ENCODE results near the gene STK32B.

Gene STK32B

DNA sequence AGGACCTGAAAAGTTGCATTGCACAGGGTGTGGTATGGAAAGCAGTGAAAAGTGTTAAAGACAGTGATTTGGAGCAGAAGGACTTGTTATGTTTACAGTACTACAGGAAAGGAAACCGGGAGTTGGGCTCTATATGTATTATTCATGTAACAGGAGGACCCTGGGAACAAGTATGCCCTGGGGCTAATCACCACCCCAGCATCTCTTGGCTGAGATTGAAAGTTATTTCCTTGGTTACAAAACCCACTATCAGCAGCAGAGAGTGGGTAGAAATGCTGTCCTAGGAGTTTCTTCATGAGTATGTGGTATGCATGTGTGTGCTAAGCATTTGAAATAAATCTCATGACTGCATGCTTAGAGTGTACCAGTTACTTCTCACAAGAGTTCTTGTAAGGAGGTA, 46.9 kb downstream of the STK32B start:
- no peaks in the 10 kb centered on the region for H3K4me1 ChIP-seq (ENCODE audit: control insufficient read depth, insufficient read depth, low read length)
- no peaks in the 10 kb centered on the region for H3K9me3 ChIP-seq (ENCODE audit: control insufficient read depth in 2 of 2, low read length in 2 of 2)
- H3K4me3 ChIP-seq (ENCODE audit: low read length in 2 of 2), result no peak overlapping the region
- no peaks in the 10 kb centered on the region for H3K27me3 ChIP-seq (ENCODE audit: control insufficient read depth in 1 of 2, insufficient read depth in 2 of 2, low read length in 2 of 2)
- no peaks in the 10 kb centered on the region for H3K36me3 ChIP-seq (ENCODE audit: control insufficient read depth in 2 of 2, insufficient read depth in 2 of 2, low read length in 2 of 2)
- H3K9ac ChIP-seq (ENCODE audit: low read length in 2 of 2), result no peak overlapping the region
- no peak overlapping the region for H3K27ac ChIP-seq (ENCODE audit: low read length)

DNA sequence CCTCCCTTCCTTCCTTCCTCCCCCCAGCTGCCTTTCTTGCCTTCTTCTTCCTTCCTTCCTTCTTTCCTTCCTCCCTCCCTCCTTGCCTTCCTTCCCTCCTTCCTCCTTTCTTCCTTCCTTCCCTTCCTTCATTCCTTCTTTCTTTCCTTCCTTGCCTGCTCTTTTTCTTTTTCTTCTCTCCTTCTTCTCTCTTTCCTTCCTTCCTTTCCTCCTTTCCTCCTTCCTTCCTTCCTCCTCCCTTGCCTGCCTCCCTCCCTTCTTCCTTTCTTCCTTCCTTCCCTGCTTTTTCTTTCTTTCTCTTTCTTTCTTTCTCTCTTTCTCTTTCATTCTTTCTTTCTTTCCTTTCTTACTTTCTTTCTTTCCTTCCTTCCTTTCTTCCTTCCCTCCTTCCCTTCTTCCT, 49.1 kb downstream of the STK32B start:
- Histone ChIP-seq H3K9ac (ENCODE audit: low read length in 2 of 2) (no peak overlapping the region), H3K27me3 (ENCODE audit: control insufficient read depth in 1 of 2, insufficient read depth in 2 of 2, low read length in 2 of 2) (no peaks in the 10 kb centered on the region), H3K27ac (ENCODE audit: low read length) (no peak overlapping the region), H3K4me1 (ENCODE audit: control insufficient read depth, insufficient read depth, low read length) (no peaks in the 10 kb centered on the region), H3K9me3 (ENCODE audit: control insufficient read depth in 2 of 2, low read length in 2 of 2) (no peaks in the 10 kb centered on the region), H3K36me3 (ENCODE audit: control insufficient read depth in 2 of 2, insufficient read depth in 2 of 2, low read length in 2 of 2) (no peaks in the 10 kb centered on the region), H3K4me3 (ENCODE audit: low read length in 2 of 2) (no peak overlapping the region)

DNA sequence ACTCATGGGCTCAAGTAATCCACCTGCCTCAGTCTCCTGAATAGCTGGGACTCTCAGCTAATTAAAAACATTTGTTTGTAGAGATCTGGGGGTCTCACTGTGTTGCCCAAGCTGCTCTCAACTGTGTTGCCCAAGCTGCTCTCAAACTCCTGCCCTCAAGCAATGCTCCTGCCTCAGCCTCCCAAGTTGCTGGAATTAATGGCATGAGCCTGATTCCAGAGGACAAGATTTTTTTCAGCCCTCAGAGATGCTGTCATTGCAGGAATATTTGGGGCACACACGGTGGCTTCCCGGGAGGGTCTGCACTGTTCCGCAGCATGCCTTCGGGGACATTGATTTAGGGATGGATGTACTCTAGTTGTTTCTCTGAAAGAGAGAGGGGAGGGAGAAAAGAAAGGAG, 49.7 kb downstream of the STK32B start:
- H3K27me3 ChIP-seq (ENCODE audit: control insufficient read depth in 1 of 2, insufficient read depth in 2 of 2, low read length in 2 of 2), result no peaks in the 10 kb centered on the region
- no peaks in the 10 kb centered on the region for H3K9me3 ChIP-seq (ENCODE audit: control insufficient read depth in 2 of 2, low read length in 2 of 2)
- no peaks in the 10 kb centered on the region for H3K36me3 ChIP-seq (ENCODE audit: control insufficient read depth in 2 of 2, insufficient read depth in 2 of 2, low read length in 2 of 2)
- no peaks in the 10 kb centered on the region for H3K4me1 ChIP-seq (ENCODE audit: control insufficient read depth, insufficient read depth, low read length)
- H3K9ac ChIP-seq (ENCODE audit: low read length in 2 of 2), result no peak overlapping the region
- H3K4me3 ChIP-seq (ENCODE audit: low read length in 2 of 2), result no peak overlapping the region
- no peak overlapping the region for H3K27ac ChIP-seq (ENCODE audit: low read length)

DNA sequence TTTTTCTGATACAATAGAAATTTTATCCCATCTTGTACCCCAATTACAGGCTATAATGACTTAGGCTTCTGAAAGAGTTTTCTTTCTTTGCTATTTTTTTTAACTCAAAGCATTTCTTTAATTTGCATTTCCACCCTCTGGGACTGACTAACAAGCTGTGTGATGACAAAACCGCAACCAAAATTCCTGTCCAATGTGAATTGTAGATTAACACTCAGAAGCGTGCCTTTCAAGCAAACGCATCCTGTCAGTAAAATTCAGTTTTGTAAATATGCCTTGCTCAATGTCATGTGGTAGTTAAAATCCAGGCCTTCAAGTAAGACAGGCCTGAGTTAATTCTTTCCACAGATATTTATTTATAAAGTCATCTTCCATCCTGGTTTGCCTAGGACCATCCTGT, 50.3 kb downstream of the STK32B start:
- Histone ChIP-seq H3K4me1 (ENCODE audit: control insufficient read depth, insufficient read depth, low read length) (no peaks in the 10 kb centered on the region), H3K36me3 (ENCODE audit: control insufficient read depth in 2 of 2, insufficient read depth in 2 of 2, low read length in 2 of 2) (no peaks in the 10 kb centered on the region), H3K27ac (ENCODE audit: low read length) (no peak overlapping the region), H3K9me3 (ENCODE audit: control insufficient read depth in 2 of 2, low read length in 2 of 2) (no peaks in the 10 kb centered on the region), H3K4me3 (ENCODE audit: low read length in 2 of 2) (no peak overlapping the region), H3K27me3 (ENCODE audit: control insufficient read depth in 1 of 2, insufficient read depth in 2 of 2, low read length in 2 of 2) (no peaks in the 10 kb centered on the region), H3K9ac (ENCODE audit: low read length in 2 of 2) (no peak overlapping the region)

DNA sequence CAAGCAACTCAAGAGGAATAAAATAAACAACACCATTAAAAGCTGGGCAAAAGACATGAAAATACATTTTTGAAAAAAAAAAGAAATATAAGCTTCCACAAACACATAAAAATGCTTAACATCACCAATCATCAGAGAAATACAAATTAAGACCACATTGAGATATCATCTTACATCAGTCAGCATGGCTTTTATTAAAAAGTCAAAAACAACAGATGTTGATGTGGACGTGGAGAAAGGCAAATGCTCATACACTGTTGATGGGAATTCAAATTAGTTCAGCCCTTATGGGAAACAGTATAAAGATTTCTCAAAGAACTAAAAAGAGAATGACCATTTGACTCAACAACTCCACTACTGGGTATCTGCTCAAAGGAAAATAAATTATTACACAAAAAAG, 59.6 kb downstream of the STK32B start:
- Histone ChIP-seq H3K9ac (ENCODE audit: low read length in 2 of 2) (no peak overlapping the region), H3K27me3 (ENCODE audit: control insufficient read depth in 1 of 2, insufficient read depth in 2 of 2, low read length in 2 of 2) (no peaks in the 10 kb centered on the region), H3K4me1 (ENCODE audit: control insufficient read depth, insufficient read depth, low read length) (no peaks in the 10 kb centered on the region), H3K36me3 (ENCODE audit: control insufficient read depth in 2 of 2, insufficient read depth in 2 of 2, low read length in 2 of 2) (no peaks in the 10 kb centered on the region), H3K4me3 (ENCODE audit: low read length in 2 of 2) (no peak overlapping the region), H3K27ac (ENCODE audit: low read length) (no peak overlapping the region), H3K9me3 (ENCODE audit: control insufficient read depth in 2 of 2, low read length in 2 of 2) (no peaks in the 10 kb centered on the region)

DNA sequence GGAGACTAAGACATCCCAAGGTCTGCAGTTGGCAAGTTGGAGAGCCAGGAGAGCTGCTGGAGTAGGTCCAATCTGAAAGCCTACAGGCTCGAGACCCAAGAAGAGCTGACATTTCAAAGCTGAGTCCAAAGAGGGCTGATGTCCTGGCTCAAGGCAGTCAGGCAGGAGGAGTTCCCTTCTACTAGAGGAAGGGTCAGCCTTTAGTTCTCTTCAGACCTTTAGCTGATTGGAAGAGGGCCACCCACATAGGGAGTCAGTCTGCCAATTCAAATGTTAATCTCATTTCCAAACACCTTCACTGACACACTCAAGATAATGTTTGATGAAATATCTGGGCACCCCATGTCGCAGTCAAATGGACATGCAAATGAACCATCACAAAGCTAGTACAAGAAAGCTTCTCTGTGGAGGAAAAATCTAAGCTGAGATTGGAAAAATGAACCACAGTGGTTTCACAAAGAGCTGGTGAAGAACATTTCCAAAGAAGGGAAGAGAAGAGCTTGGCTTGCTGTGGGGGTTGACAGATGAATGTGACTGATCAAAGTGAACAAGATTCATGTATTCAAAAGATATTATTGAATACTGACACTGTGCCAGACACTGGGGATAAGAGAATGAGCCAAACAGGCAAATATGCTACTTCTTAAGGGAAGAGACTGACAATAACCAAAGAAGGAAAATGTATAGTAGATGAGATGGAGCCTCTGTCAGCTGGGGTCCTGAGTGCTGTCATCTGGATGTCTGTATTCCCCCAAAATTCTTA, 61.2 kb downstream of the STK32B start:
- Histone ChIP-seq H3K9ac (ENCODE audit: low read length in 2 of 2) (no peak overlapping the region), H3K27ac (ENCODE audit: low read length) (no peak overlapping the region), H3K36me3 (ENCODE audit: control insufficient read depth in 2 of 2, insufficient read depth in 2 of 2, low read length in 2 of 2) (no peaks in the 10 kb centered on the region), H3K4me3 (ENCODE audit: low read length in 2 of 2) (no peak overlapping the region), H3K4me1 (ENCODE audit: control insufficient read depth, insufficient read depth, low read length) (no peaks in the 10 kb centered on the region), H3K27me3 (ENCODE audit: control insufficient read depth in 1 of 2, insufficient read depth in 2 of 2, low read length in 2 of 2) (no peaks in the 10 kb centered on the region), H3K9me3 (ENCODE audit: control insufficient read depth in 2 of 2, low read length in 2 of 2) (no peaks in the 10 kb centered on the region)

DNA sequence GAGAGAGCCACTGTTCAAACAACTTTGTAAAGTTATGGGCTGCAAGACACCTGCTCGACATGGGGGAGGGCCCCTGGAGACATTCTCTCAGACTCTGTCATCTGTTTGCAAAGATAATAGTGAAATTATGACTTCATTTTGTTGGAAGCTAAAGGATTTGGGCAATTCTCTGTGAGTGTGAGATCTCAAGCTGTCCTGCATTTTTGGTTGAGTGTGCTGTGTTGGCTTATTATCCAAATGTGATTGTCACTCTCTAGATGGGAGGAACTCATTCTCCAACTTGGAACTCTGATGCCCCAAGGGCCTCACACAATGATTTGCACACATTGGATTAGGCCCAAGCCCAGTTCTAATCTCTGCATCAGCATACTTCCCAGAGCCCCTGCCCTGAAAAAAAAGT, 63.7 kb downstream of the STK32B start:
- Histone ChIP-seq H3K27me3 (ENCODE audit: control insufficient read depth in 1 of 2, insufficient read depth in 2 of 2, low read length in 2 of 2) (no peaks in the 10 kb centered on the region), H3K4me3 (ENCODE audit: low read length in 2 of 2) (no peak overlapping the region)

DNA sequence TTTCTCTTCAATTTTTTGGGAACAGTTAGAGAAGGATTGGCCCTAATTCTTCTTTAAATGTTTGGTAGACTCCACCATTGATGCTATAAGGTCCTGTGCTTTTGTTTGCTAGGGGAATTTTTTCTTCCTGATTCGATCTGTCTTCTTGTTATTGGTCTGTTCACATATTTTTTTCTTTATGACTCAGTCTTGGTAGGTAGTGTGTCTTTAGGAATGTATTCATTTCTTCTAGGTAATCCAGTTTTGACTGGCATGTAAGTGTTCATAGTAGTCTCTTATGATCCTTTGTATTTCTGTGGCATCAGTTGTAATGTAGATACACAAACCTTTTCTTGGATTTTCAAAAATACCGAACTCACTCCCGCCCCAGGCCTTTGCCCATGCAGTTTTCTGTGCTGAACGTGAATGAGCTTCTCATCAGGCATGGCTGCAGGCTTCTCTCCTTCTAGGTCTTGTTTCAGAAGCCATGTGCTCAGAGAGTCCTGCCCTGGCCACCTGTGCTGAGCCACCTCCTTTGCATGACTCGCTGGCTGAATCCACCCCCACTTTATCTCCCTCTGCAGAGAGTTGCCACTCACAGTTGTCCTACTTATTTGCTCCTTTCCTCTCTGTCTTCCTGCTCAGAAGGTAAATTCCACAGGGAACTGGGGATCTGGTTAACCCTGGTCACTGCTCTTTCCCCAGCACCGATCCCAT, 67.0 kb downstream of the STK32B start:
- no peaks in the 10 kb centered on the region for H3K36me3 ChIP-seq (ENCODE audit: control insufficient read depth in 2 of 2, insufficient read depth in 2 of 2, low read length in 2 of 2)
- no peak overlapping the region for H3K4me3 ChIP-seq (ENCODE audit: low read length in 2 of 2)
- H3K9me3 ChIP-seq (ENCODE audit: control insufficient read depth in 2 of 2, low read length in 2 of 2), result no peaks in the 10 kb centered on the region
- H3K9ac ChIP-seq (ENCODE audit: low read length in 2 of 2), result no peak overlapping the region
- no peaks in the 10 kb centered on the region for H3K27me3 ChIP-seq (ENCODE audit: control insufficient read depth in 1 of 2, insufficient read depth in 2 of 2, low read length in 2 of 2)
- no peak overlapping the region for H3K27ac ChIP-seq (ENCODE audit: low read length)
- H3K4me1 ChIP-seq (ENCODE audit: control insufficient read depth, insufficient read depth, low read length), result no peaks in the 10 kb centered on the region

More for the DNA sequence above, 63.7 kb downstream of the STK32B start:
- Histone ChIP-seq H3K36me3 (ENCODE audit: control insufficient read depth in 2 of 2, insufficient read depth in 2 of 2, low read length in 2 of 2) (no peaks in the 10 kb centered on the region), H3K4me1 (ENCODE audit: control insufficient read depth, insufficient read depth, low read length) (no peaks in the 10 kb centered on the region), H3K9me3 (ENCODE audit: control insufficient read depth in 2 of 2, low read length in 2 of 2) (no peaks in the 10 kb centered on the region), H3K9ac (ENCODE audit: low read length in 2 of 2) (no peak overlapping the region), H3K27ac (ENCODE audit: low read length) (no peak overlapping the region)

DNA sequence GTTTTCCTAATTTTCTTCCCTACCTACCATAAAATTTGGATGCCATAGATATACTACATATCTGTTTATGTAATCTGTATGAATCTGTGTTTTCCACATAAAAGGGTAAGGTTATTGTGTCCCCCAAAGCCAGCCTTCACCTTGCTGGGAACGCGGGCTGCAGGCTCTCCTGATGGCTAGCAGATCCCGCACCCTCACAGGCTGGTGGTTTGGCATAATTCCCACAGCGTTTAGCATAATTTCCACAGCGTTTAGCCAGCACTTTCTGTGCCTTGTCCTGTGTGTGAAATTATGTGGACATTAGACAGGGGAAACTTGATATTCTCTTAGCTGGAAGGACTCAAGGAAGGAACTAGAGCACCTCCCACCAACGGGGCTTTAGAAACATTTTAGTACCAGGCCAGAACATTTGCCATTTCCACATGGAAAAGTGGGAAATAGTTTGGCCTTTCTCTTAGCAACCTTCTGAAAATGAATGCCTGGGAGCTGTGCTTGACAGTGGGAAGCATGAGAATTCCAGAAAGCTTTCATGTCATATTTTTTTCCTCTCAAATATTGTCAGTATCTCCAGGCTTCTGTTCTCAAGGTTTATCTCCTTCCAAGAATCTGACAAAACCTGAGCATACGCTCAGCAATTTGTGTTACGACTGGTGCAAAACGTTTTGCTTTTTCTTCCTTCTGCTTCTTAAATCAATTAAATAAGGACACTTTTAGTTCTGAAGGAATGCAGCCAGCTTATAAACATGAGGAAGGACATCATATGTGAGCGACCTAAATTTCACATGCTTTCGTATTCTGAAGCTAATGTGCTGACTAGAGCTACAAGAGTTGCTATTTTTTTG, 67.9 kb downstream of the STK32B start:
- Histone ChIP-seq H3K9ac (ENCODE audit: low read length in 2 of 2) (no peak overlapping the region), H3K27ac (ENCODE audit: low read length) (no peak overlapping the region), H3K36me3 (ENCODE audit: control insufficient read depth in 2 of 2, insufficient read depth in 2 of 2, low read length in 2 of 2) (no peaks in the 10 kb centered on the region), H3K4me1 (ENCODE audit: control insufficient read depth, insufficient read depth, low read length) (no peaks in the 10 kb centered on the region), H3K4me3 (ENCODE audit: low read length in 2 of 2) (no peak overlapping the region), H3K27me3 (ENCODE audit: control insufficient read depth in 1 of 2, insufficient read depth in 2 of 2, low read length in 2 of 2) (no peaks in the 10 kb centered on the region), H3K9me3 (ENCODE audit: control insufficient read depth in 2 of 2, low read length in 2 of 2) (no peaks in the 10 kb centered on the region)

DNA sequence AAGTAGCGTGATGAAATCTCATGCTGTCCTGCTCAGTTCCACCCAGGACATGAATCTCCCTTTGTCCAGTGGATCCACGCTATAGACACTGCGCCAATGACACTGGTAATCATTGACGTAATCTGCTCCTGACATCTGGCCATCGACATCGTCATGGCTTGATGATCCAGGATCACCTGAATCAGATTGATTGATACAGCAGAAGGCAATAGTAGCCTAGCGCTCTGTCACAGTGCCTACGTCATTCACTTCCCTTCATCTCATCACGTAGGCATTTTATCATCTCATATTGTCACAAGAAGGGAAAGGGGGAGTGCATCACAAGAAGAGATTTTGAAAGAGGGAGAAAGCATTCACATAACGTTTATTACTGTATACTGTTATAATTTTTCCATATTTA, 68.8 kb downstream of the STK32B start:
- H3K4me1 ChIP-seq (ENCODE audit: control insufficient read depth, insufficient read depth, low read length), result no peaks in the 10 kb centered on the region
- H3K4me3 ChIP-seq (ENCODE audit: low read length in 2 of 2), result no peak overlapping the region
- no peaks in the 10 kb centered on the region for H3K9me3 ChIP-seq (ENCODE audit: control insufficient read depth in 2 of 2, low read length in 2 of 2)
- no peaks in the 10 kb centered on the region for H3K27me3 ChIP-seq (ENCODE audit: control insufficient read depth in 1 of 2, insufficient read depth in 2 of 2, low read length in 2 of 2)
- H3K27ac ChIP-seq (ENCODE audit: low read length), result no peak overlapping the region
- no peak overlapping the region for H3K9ac ChIP-seq (ENCODE audit: low read length in 2 of 2)
- no peaks in the 10 kb centered on the region for H3K36me3 ChIP-seq (ENCODE audit: control insufficient read depth in 2 of 2, insufficient read depth in 2 of 2, low read length in 2 of 2)

Data from stomach smooth muscle (tissue), 2 donors.